BJ (cell line): ENCODE data around the gene CBL. TPM values are rescaled to one million over a fixed set of nuclear protein-coding genes. Genes with fewer than 3 reads are reported as not detected.
"Not testable (repeated sequence)": the region's sequence is repeated elsewhere in the genome, so short reads cannot be mapped to it uniquely, and the experiment has no call there.

Source experiments
- CTCF ChIA-PET: fragments of 350-600 bp; formaldehyde crosslinking; extraction: SDS; loops from one replicate; lab custom pipeline; 2021; ENCODE audit warnings: antibody characterized with exemption, inconsistent platforms; lab: Yijun Ruan, JAX
- POLR2A ChIA-PET: fragments of 300-600 bp; sonication (Branson Sonifier 250); formaldehyde crosslinking; extraction: SDS; loops from one replicate; lab custom pipeline; 2021; ENCODE audit warnings: antibody characterized with exemption; lab: Charles Lee
- DNase-seq: peaks from one replicate; pipeline ENCODE4 v3.0.0-alpha.2; 2011; ENCODE audit warnings: low read depth
- H3K27me3 ChIP-seq: 2 replicates; pipeline ENCODE4 v1.6.0; 2011; ENCODE audit warnings: low read length; ENCODE audit not compliant: control insufficient read depth, insufficient read depth
- H3K36me3 ChIP-seq: 2 replicates; pipeline ENCODE4 v1.5.1; 2011; ENCODE audit warnings: low read length; ENCODE audit not compliant: control insufficient read depth, insufficient read depth
- H3K4me3 ChIP-seq: 2 replicates; pipeline ENCODE4 v1.5.1; 2011; ENCODE audit warnings: low read depth, mild to moderate bottlenecking, control low read depth, low read length
- CTCF ChIP-seq: IDR thresholded peaks from 2 replicates; pipeline ENCODE4 v1.5.1; 2011; ENCODE audit warnings: low read depth, mild to moderate bottlenecking, control low read depth, inconsistent platforms, low read length, moderate library complexity; ENCODE audit not compliant: insufficient read depth
- polyA plus RNA-seq: library from polyadenylated mRNA; depleted of rRNA; stranded (reverse); fragments of >200 nt; gene quantifications from 2 replicates; pipeline ENCODE4 v1.2.3, GENCODE V29; 2011

CBL gene
- polyA plus RNA-seq, 1 experiment, result 9.3 TPM

- CTCF ChIA-PET, result interaction anchor here (0.6 to 5.1 kb wide), 35 partner anchors 8 to 235 kb away, joined by 3 to 27 read pairs (median 4); partner anchors contain the start of genes ABCG4, C2CD2L, CBL and HINFP
- no peaks in the 10 kb centered on the region for H3K36me3 ChIP-seq
- no peak overlapping the region for H3K4me3 ChIP-seq
- peak; percentile 84 for TF ChIP-seq CTCF
- POLR2A ChIA-PET, result no interaction called here
- DNase-seq, result peak; percentile 35
- H3K27me3 ChIP-seq, result no peaks in the 10 kb centered on the region
Measured at GRCh38 chr11:119196833-119197483, 9.2 kb upstream of the CBL start.

GRCh38 chr11:119198925-119199324 is 7.2 kb upstream of the CBL start:
- Histone ChIP-seq H3K36me3 (no peaks in the 10 kb centered on the region), H3K27me3 (no peaks in the 10 kb centered on the region), H3K4me3 (no peak overlapping the region)
- no peak for DNase-seq
- ChIA-PET CTCF (interaction anchor here (1.6 to 2.7 kb wide), 2 partner anchors 97 to 114 kb away, joined by 4 to 5 read pairs; partner anchors contain the start of genes DPAGT1 and HMBS), POLR2A (no interaction called here)
- no peak for TF ChIP-seq CTCF

- H3K27me3 ChIP-seq, DNase-seq, H3K36me3 ChIP-seq, POLR2A ChIA-PET, H3K4me3 ChIP-seq: not testable (repeated sequence)
- CTCF ChIA-PET, result interaction anchor here (0.7 to 1.8 kb wide), 3 partner anchors 59 to 181 kb away, joined by 3 to 5 read pairs (median 3); no protein-coding TSS in a partner anchor
Measured at GRCh38 chr11:119201236-119201635, 4.9 kb upstream of the CBL start.

GRCh38 chr11:119202554-119202953 is 3.6 kb upstream of the CBL start:
- no peak for TF ChIP-seq CTCF
- Histone ChIP-seq H3K4me3 (no peak overlapping the region), H3K36me3 (no peaks in the 10 kb centered on the region), H3K27me3 (no peaks in the 10 kb centered on the region)
- ChIA-PET CTCF (interaction anchor here (0.8 to 1.6 kb wide), 4 partner anchors 12 to 121 kb away, joined by 3 to 5 read pairs (median 4); no protein-coding TSS in a partner anchor), POLR2A (no interaction called here)
- no peak for DNase-seq

- POLR2A ChIA-PET, result no interaction called here
Measured at GRCh38 chr11:119204066-119204465, 2.1 kb upstream of the CBL start.

More at GRCh38 chr11:119204066-119204465, 2.1 kb upstream of the CBL start:
- Histone ChIP-seq H3K27me3 (no peaks in the 10 kb centered on the region), H3K36me3 (no peaks in the 10 kb centered on the region), H3K4me3 (no peak overlapping the region)
- TF ChIP-seq CTCF, result no peak
- DNase-seq, result no peak
- CTCF ChIA-PET, result interaction anchor here (0.8 to 3.9 kb wide), 7 partner anchors 9 to 152 kb away, joined by 3 to 30 read pairs (median 4); no protein-coding TSS in a partner anchor
